MM.1S (cell line): ENCODE measurements around the gene SAMD4A.

Experiments used
- CTCF ChIP-seq: fragments of 300-600 bp; sonication (generic); IDR thresholded peaks from 2 replicates; pipeline ENCODE4 v1.5.1; 2016; ENCODE audit warnings: antibody characterized with exemption, low read length, mixed read lengths
- EZH2 ChIP-seq: fragments of 300-600 bp; sonication (generic); optimal IDR thresholded peaks from 2 replicates; pipeline ENCODE3; 2017; ENCODE audit warnings: low read depth, mild to moderate bottlenecking, antibody characterized with exemption, low read length, mixed read lengths
- EZH2phosphoT487 ChIP-seq: fragments of 300-600 bp; sonication (generic); IDR thresholded peaks from 2 replicates; pipeline ENCODE4 v1.6.1; 2018; ENCODE audit warnings: antibody characterized with exemption, low read length

GRCh38 chr14:54725998-54726397, 159.1 kb downstream of the SAMD4A start:
- TF ChIP-seq CTCF: no peak
- no peak for TF ChIP-seq EZH2
- TF ChIP-seq EZH2phosphoT487: no peak
